Ovary (tissue), 9 donors: ENCODE data around the gene MAMLD1. TPM values are rescaled to one million over a fixed set of nuclear protein-coding genes. Genes with fewer than 3 reads are reported as not detected.
A peak's percentile ranks its signal among the peaks of the same experiment; 100 is the strongest.

Source experiments
- DNase-seq, 5 donors: peaks; one replicate each; pipeline ENCODE4 v3.0.0-alpha.2; 2019 to 2020
- H3K27ac ChIP-seq, 2 donors: fragments of 200-600 bp; one replicate each; pipeline versions ENCODE4 v1.5.1 to v1.8.0; 2019 to 2022
- H3K27me3 ChIP-seq: fragments of 200-600 bp; one replicate; pipeline ENCODE4 v1.8.0; 2022
- H3K36me3 ChIP-seq: fragments of 200-600 bp; sonication (generic); one replicate; pipeline ENCODE4 v1.5.1; 2019
- H3K4me1 ChIP-seq: one replicate; pipeline ENCODE4 v1.8.1; 2013; ENCODE audit warnings: mild to moderate bottlenecking, moderate library complexity; ENCODE audit not compliant: insufficient read depth
- H3K4me3 ChIP-seq: fragments of 200-600 bp; sonication (generic); one replicate; pipeline ENCODE4 v1.5.1; 2017
- H3K9me3 ChIP-seq, 2 donors: fragments of 200-600 bp in 1 of 2; sonication (generic) in 1 of 2; one replicate each; pipeline versions ENCODE4 v1.5.1 to v1.8.1; 2013 to 2019; ENCODE audit warnings: mild to moderate bottlenecking in 1 of 2, moderate library complexity in 1 of 2
- EP300 ChIP-seq: sonication (generic); formaldehyde crosslinking; IDR thresholded peaks from one replicate; pipeline ENCODE4 v1.6.1; 2017; ENCODE audit warnings: antibody characterized with exemption
- POLR2A ChIP-seq: fragments of 450-650 bp; IDR thresholded peaks from one replicate; pipeline ENCODE4 v1.6.1; 2017; ENCODE audit warnings: antibody characterized with exemption, mild to moderate bottlenecking, moderate library complexity
- WGBS, 3 donors: extraction: QIAGEN DNeasy Blood & Tissue Kit in 1 of 3; methylation state at CpG; one replicate each; pipeline versions ENCODE4 v1.1.5 to v1.1.7; 2013 to 2017; 5-methylcytosine and 5-hydroxymethylcytosine counted together
- intact Hi-C, 4 donors: fragments of 100-400 bp; cut with DNase I; formaldehyde crosslinking; loops; one replicate each; pipeline versions ENCODE4 v1.11.0 to v1.15.1; 2022 to 2023
- polyA plus RNA-seq, 2 donors: library from polyadenylated mRNA; stranded (reverse); fragments of 200-250 nt in 1 of 2; fragments of 350-450 nt in 1 of 2; fragmentation: Illumina TruSeq in 1 of 2; extraction: RNeasy Lipid Tissue Mini Kit (QIAGEN cat#74804) in 1 of 2; gene quantifications; one replicate each; pipeline ENCODE4 v1.2.3, GENCODE V29; 2013 to 2014
- total RNA-seq, 7 donors: library from RNA; depleted of rRNA in 2 of 7; stranded (reverse); fragments of >200 nt in 2 of 7; fragmentation: NEBNext Ultra II Directional in 3 of 7; extraction: Animal tissue kit (Norgen Biotek cat#: 25700) in 3 of 7; gene quantifications; one replicate each; pipeline versions ENCODE4 v1.1.0 to v1.2.4, GENCODE V29; 2016 to 2023
- TF ChIP-seq, protein P1 (sequence below), 3 donors: fragments of 450-650 bp in 2 of 3; fragments of 200-600 bp in 1 of 3; IDR thresholded peaks; one replicate each; pipeline versions ENCODE4 v1.5.1 to v1.8.0; 2016 to 2022; ENCODE audit warnings: antibody characterized with exemption in 3 of 3, mild to moderate bottlenecking in 1 of 3
- donor health status: DM: no; HTN: no; CAD: no; lungs with moderate emphysema.
- donor health status: DM: no; HTN: no; CAD: no.
- donor health status: Bipolar disorder and iron deficiency.
- donor health status: DM: yes; HTN: yes; CAD: no.
- donor health status: DM: no; HTN: no; CAD: no.
- donor health status: DM: yes; HTN: yes; CAD: no.

The MAMLD1 gene
- total and polyA plus RNA-seq, 9 donors, result 7.1 to 37.9 (median 20.7) TPM

DNA sequence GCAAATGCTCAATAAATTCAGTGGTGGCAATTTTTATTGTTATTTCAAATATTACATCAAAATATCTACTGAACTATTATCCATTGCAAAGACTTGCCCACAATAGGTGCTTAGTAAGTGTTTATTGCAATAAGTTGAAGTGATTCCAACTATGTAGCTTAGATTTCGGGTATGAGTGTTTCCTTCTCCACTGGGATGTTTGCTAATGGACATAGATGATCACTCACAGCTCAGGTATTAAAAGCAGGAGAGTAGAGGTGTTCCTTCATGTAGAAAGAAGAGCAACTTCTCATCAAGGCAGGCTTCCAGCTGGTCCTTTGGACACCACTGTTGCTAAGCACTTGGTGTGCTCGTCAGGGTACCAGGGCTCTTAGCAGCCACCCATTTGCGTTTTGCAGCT, 139.0 kb downstream of the MAMLD1 start:
- no peaks in the 10 kb centered on the region for H3K36me3 ChIP-seq
- no peak for DNase-seq
- H3K27me3 ChIP-seq, result no peaks in the 10 kb centered on the region
- no peak overlapping the region for H3K4me3 ChIP-seq
- 53 to 71% (median 64%) methylated on average over 3 of the region's 3 CpGs for WGBS, 3 donors
- peaks cover 5% of the 10 kb centered on the region for H3K4me1 ChIP-seq
- intact Hi-C loops, result loop anchor here in 2 of 4 donors (10.0 kb wide), 2 partner anchors 63 to 137 kb away; partner anchors contain the start of genes MAMLD1 (in 1 of the 2) and MTM1 (in 1 of the 2)
- TF ChIP-seq, protein P1, sequence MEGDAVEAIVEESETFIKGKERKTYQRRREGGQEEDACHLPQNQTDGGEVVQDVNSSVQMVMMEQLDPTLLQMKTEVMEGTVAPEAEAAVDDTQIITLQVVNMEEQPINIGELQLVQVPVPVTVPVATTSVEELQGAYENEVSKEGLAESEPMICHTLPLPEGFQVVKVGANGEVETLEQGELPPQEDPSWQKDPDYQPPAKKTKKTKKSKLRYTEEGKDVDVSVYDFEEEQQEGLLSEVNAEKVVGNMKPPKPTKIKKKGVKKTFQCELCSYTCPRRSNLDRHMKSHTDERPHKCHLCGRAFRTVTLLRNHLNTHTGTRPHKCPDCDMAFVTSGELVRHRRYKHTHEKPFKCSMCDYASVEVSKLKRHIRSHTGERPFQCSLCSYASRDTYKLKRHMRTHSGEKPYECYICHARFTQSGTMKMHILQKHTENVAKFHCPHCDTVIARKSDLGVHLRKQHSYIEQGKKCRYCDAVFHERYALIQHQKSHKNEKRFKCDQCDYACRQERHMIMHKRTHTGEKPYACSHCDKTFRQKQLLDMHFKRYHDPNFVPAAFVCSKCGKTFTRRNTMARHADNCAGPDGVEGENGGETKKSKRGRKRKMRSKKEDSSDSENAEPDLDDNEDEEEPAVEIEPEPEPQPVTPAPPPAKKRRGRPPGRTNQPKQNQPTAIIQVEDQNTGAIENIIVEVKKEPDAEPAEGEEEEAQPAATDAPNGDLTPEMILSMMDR (IDR thresholded peaks at IDR 0.05), result no peak
- TF ChIP-seq EP300, result no peak
- TF ChIP-seq POLR2A, result no peak
- no peak overlapping the region for H3K27ac ChIP-seq
- H3K9me3 ChIP-seq, result no peaks in the 10 kb centered on the region

GRCh38 chrX:150502979-150503897, 140.1 kb downstream of the MAMLD1 start:
- no peaks in the 10 kb centered on the region for H3K9me3 ChIP-seq
- H3K27me3 ChIP-seq, result no peaks in the 10 kb centered on the region
- H3K4me3 ChIP-seq, result no peak overlapping the region
- WGBS, 3 donors, result 81 to 89% (median 86%) methylated on average over 19 of the region's 19 CpGs
- no peaks in the 10 kb centered on the region for H3K36me3 ChIP-seq
- DNase-seq, result no peak
- intact Hi-C loops, result loop anchor here in 2 of 4 donors (10.0 kb wide), 2 partner anchors 62 to 138 kb away; partner anchors contain the start of genes MAMLD1 (in 1 of the 2) and MTM1 (in 1 of the 2)
- H3K27ac ChIP-seq, result peak overlapping the region in 1 of 2 donors; percentile 2
- peaks cover 5% of the 10 kb centered on the region for H3K4me1 ChIP-seq
- TF ChIP-seq POLR2A (no peak), EP300 (no peak)
- TF ChIP-seq, protein P1 (IDR thresholded peaks at IDR 0.05), result no peak

DNA sequence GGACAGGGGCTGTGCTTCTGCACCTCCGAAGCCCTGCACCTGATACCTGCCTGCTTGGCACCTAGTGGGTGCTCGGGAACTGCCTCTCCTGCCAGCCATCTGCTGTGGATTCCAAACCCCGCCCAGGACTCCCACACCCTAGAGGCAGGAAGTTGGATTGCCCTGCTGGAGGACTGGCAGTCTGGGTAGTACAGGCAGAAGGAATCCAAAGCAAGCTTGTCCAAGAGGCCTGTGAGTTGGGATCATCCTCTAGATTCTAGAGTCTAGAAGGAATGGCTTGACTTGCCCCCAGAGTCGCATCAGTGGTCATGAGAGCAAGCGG, 140.7 kb downstream of the MAMLD1 start:
- intact Hi-C loops, result loop anchor here in 2 of 4 donors (10.0 kb wide), 2 partner anchors 61 to 139 kb away; partner anchors contain the start of genes MAMLD1 (in 1 of the 2) and MTM1 (in 1 of the 2)
- no peaks in the 10 kb centered on the region for H3K36me3 ChIP-seq

More for the DNA sequence above, 140.7 kb downstream of the MAMLD1 start:
- no peak for DNase-seq
- WGBS, 3 donors, result 69 to 78% (median 76%) methylated on average over 5 of the region's 5 CpGs
- TF ChIP-seq POLR2A (no peak), EP300 (no peak)
- TF ChIP-seq, protein P1 (IDR thresholded peaks at IDR 0.05), result no peak
- no peaks in the 10 kb centered on the region for H3K9me3 ChIP-seq
- H3K4me1 ChIP-seq, result peaks cover 5% of the 10 kb centered on the region
- H3K27ac ChIP-seq, result peak overlapping the region in 1 of 2 donors; percentile 2
- H3K27me3 ChIP-seq, result no peaks in the 10 kb centered on the region
- no peak overlapping the region for H3K4me3 ChIP-seq
